ENCODE data around the gene OR52E5.

The OR52E5 gene

GRCh38 chr11:5937868-5938602, 45.0 kb downstream of the OR52E5 start:
- peak; percentile 75 for DNase-seq

GRCh38 chr11:5938603-5938965, 45.6 kb downstream of the OR52E5 start:
- peak; percentile 58 for DNase-seq

GRCh38 chr11:5940748-5941147, 47.7 kb downstream of the OR52E5 start:
- DNase-seq: no peak

- no peak for DNase-seq
Measured at GRCh38 chr11:5941951-5942350, 48.9 kb downstream of the OR52E5 start, which contains the start of gene OR56A3. Gene OR56A3, plus strand, starts transcription at chr11:5942251. Its CDS starts 5,096 bp downstream, at chr11:5947347.

Data from NCI-H774 (cell line).